NCI-H1105 treated with DMSO at 0.1 percent for 48 hours (cell line): ENCODE results near the gene IL13RA2.

Experiments
- DNase-seq: peaks from one replicate; lab custom pipeline; 2025; lab: John Stamatoyannopoulos, UW

Gene IL13RA2

GRCh38 chrX:114997779-114998178 lies 19.6 kb downstream of the IL13RA2 start:
- no peak for DNase-seq

GRCh38 chrX:114985967-114986592 lies 31.3 kb downstream of the IL13RA2 start:
- DNase-seq = no peak

- no peak for DNase-seq
Measured at GRCh38 chrX:114976292-114976691, 41.1 kb downstream of the IL13RA2 start.

GRCh38 chrX:114973013-114973412 lies 44.4 kb downstream of the IL13RA2 start:
- DNase-seq = no peak

- no peak for DNase-seq
Measured at GRCh38 chrX:114970806-114971205, 46.6 kb downstream of the IL13RA2 start.

- no peak for DNase-seq
Measured at GRCh38 chrX:114964374-114964773, 53.0 kb downstream of the IL13RA2 start.

- no peak for DNase-seq
Measured at GRCh38 chrX:114962209-114962608, 55.2 kb downstream of the IL13RA2 start.

- DNase-seq = peak; percentile 29
Measured at GRCh38 chrX:114959729-114960128, 57.7 kb downstream of the IL13RA2 start.
